ENCODE measurements around the gene CA14. TPM values are rescaled to one million over a fixed set of nuclear protein-coding genes. Genes with fewer than 3 reads are reported as not detected.

Gene CA14
- total and polyA plus RNA-seq, 7 experiments from 2014 or later, result 0.35 to 1.7 TPM; not detected in 5

DNA sequence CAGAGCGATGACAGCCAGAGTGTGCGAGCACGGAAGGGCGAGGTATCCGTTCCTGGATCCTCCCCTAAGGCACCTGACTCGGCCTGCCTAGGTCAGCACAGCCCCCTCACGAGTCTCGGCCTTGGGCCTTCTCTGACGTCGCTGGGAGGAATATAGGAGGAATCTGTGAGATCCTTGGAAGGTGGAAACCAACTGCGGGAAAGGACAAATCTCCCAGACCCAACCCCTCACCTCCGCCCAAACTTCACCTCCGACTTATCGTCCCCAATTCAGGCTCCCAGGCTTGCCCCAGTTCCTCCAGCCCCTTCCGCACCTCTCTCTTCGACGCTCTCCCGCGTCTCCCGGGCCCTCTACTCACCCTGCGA lies 10.7 kb downstream of the CA14 start:
- H3K4me3 ChIP-seq (ENCODE audit: low read length), result peak overlapping the region; percentile 87
- ChIA-PET POLR2A (interaction anchor here (0.6 to 2.5 kb wide), 7 partner anchors 10 to 96 kb away, joined by 3 to 19 read pairs (median 9); partner anchors contain the start of genes CIART and RPRD2), CTCF (interaction anchor here (0.7 to 2.2 kb wide), 2 partner anchors 12 to 343 kb away, joined by 3 to 12 read pairs; no protein-coding TSS in a partner anchor)
- peaks cover 14 to 39% (median 18%) of the 10 kb centered on the region in 3 experiments for H3K36me3 ChIP-seq (ENCODE audit: control insufficient read depth in 2 of 3, insufficient read depth in 3 of 3, low read length in 3 of 3)
- H3K9me3 Mint-ChIP-seq, result peaks cover 0 to 7% (median 0%) of the 10 kb centered on the region in 11 donors
- H3K27ac Mint-ChIP-seq, result peak overlapping the region; percentile 88 to 99 (median 94)
- no peaks in the 10 kb centered on the region for H3K9me3 ChIP-seq (ENCODE audit: control insufficient read depth in 2 of 3, low read length in 3 of 3)
- no peaks in the 10 kb centered on the region for H3K27me3 ChIP-seq (ENCODE audit: control insufficient read depth in 2 of 2, insufficient read depth in 2 of 2, low read length in 2 of 2)
- peaks cover 25 to 39% (median 29%) of the 10 kb centered on the region in 7 donors for H3K4me1 Mint-ChIP-seq
- peak overlapping the region; percentile 97 for H3K27ac ChIP-seq (ENCODE audit: low read depth, low read length)
- H3K4me1 ChIP-seq (ENCODE audit: control insufficient read depth in 2 of 2, insufficient read depth in 2 of 2, low read length in 2 of 2), result peaks cover 13 to 20% of the 10 kb centered on the region in 2 donors
- H3K27me3 Mint-ChIP-seq, result no peaks in the 10 kb centered on the region
- ATAC-seq (peak; percentile 64), DNase-seq (peak in 6 of 9 donors; percentile 45 to 56 (median 52))
- H3K4me3 Mint-ChIP-seq, result peak overlapping the region; percentile 94 to 99 (median 96)
- intact Hi-C loops (cut with micrococcal nuclease), result loop anchor here (1.0 to 5.0 kb wide), 6 partner anchors 12 to 739 kb away; partner anchors contain the start of genes ANP32E (in 1 of the 2), ENSA (in 1 of the 2), MINDY1 (in 1 of the 2) and PRUNE1 (in 1 of the 2)
- peaks cover 0 to 31% (median 9%) of the 10 kb centered on the region in 5 donors for H3K36me3 Mint-ChIP-seq

GRCh38 chr1:150268705-150269403 lies 11.3 kb downstream of the CA14 start, which contains the start of gene APH1A:
Gene APH1A, minus strand, starts transcription at chr1:150269016. Its CDS starts 206 bp downstream, at chr1:150268810.
- H3K9me3 ChIP-seq (ENCODE audit: control insufficient read depth in 2 of 3, low read length in 3 of 3), result no peaks in the 10 kb centered on the region
- DNase-seq (peak; percentile 69 to 92 (median 89)), ATAC-seq (peak; percentile 97)
- intact Hi-C loops (cut with micrococcal nuclease), result loop anchor here (1.0 to 5.0 kb wide), 12 partner anchors 12 to 738 kb away; partner anchors contain the start of genes ANP32E (in 2 of the 2), MRPS21 (in 2 of the 2), RPRD2 (in 2 of the 2) and CIART (in 1 of the 2)
- CTCF ChIA-PET, result interaction anchor here (0.7 to 2.2 kb wide), 2 partner anchors 13 to 342 kb away, joined by 3 to 12 read pairs; no protein-coding TSS in a partner anchor
- H3K27ac Mint-ChIP-seq, result peak within 1 kb of the TSS; percentile 88 to 99 (median 94)
- no peaks in the 10 kb centered on the region for H3K27me3 Mint-ChIP-seq
- H3K4me3 ChIP-seq (ENCODE audit: low read length), result peak within 1 kb of the TSS; percentile 87
- H3K27me3 ChIP-seq (ENCODE audit: control insufficient read depth in 2 of 2, insufficient read depth in 2 of 2, low read length in 2 of 2), result no peaks in the 10 kb centered on the region
- H3K9me3 Mint-ChIP-seq, result peaks cover 0 to 7% (median 0%) of the 10 kb centered on the region in 11 donors
- POLR2A ChIA-PET, result interaction anchor here (0.6 to 2.5 kb wide), 11 partner anchors 10 to 625 kb away, joined by 3 to 19 read pairs (median 5); partner anchors contain the start of genes CIART and RPRD2
- peaks cover 14 to 39% (median 18%) of the 10 kb centered on the region in 3 experiments for H3K36me3 ChIP-seq (ENCODE audit: control insufficient read depth in 2 of 3, insufficient read depth in 3 of 3, low read length in 3 of 3)
- peaks cover 3 to 36% (median 12%) of the 10 kb centered on the region in 5 donors for H3K36me3 Mint-ChIP-seq
- H3K27ac ChIP-seq (ENCODE audit: low read depth, low read length), result peak within 1 kb of the TSS; percentile 97
- peaks cover 25 to 39% (median 30%) of the 10 kb centered on the region in 7 donors for H3K4me1 Mint-ChIP-seq
- H3K4me1 ChIP-seq (ENCODE audit: control insufficient read depth in 2 of 2, insufficient read depth in 2 of 2, low read length in 2 of 2), result peaks cover 13 to 20% of the 10 kb centered on the region in 2 donors
- peak within 1 kb of the TSS; percentile 94 to 99 (median 96) for H3K4me3 Mint-ChIP-seq

GRCh38 chr1:150269451-150269850 lies 11.9 kb downstream of the CA14 start:
- peaks cover 0 to 7% (median 0%) of the 10 kb centered on the region in 11 donors for H3K9me3 Mint-ChIP-seq

DNA sequence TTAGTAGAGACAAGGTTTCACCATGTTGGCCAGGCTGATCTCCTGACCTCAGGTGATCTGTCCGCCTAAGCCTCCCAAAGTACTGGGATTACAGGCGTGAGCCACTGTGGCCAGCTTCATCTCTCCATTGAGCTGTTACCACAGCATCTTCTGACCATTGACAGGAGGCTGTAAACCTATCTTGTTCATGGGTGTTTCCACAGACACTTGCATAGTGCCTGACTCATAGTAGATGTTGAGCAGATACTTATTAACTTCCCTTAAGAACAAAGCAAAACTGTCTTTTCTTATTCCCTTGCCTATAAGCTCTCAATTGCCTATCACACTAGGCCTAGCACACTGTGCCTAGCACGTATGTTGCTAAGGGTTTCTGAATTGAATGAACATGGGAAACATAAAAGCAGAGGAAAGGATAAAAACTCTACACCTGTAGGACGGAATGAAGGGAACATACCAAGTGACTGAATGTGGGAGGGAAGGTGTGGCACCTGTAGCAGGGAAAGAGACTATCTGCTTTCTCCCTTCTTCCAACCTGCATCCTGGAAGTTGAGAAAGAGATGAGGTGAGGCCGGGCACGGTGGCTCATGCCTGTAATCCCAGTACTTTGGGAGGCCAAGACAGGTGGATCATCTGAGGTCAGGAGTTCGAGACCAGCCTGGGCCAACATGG lies 13.9 kb downstream of the CA14 start:
- CTCF ChIA-PET, result interaction anchor here (1.0 to 1.2 kb wide), 2 partner anchors 10 to 16 kb away, joined by 3 to 4 read pairs; no protein-coding TSS in a partner anchor
- H3K27ac Mint-ChIP-seq, result no peak overlapping the region
- Histone ChIP-seq H3K9me3 (ENCODE audit: control insufficient read depth in 2 of 3, low read length in 3 of 3) (no peaks in the 10 kb centered on the region), H3K27ac (ENCODE audit: low read depth, low read length) (no peak overlapping the region), H3K4me3 (ENCODE audit: low read length) (no peak overlapping the region), H3K27me3 (ENCODE audit: control insufficient read depth in 2 of 2, insufficient read depth in 2 of 2, low read length in 2 of 2) (no peaks in the 10 kb centered on the region), H3K36me3 (ENCODE audit: control insufficient read depth in 2 of 3, insufficient read depth in 3 of 3, low read length in 3 of 3) (peaks cover 5 to 18% (median 6%) of the 10 kb centered on the region in 3 experiments), H3K4me1 (ENCODE audit: control insufficient read depth in 2 of 2, insufficient read depth in 2 of 2, low read length in 2 of 2) (peaks cover 13 to 20% of the 10 kb centered on the region in 2 donors)
- intact Hi-C loops (cut with micrococcal nuclease), result no loop called here
- DNase-seq (no peak), ATAC-seq (no peak)
- H3K36me3 Mint-ChIP-seq, result peaks cover 11 to 33% (median 13%) of the 10 kb centered on the region in 5 donors
- H3K4me3 Mint-ChIP-seq, result peak overlapping the region in 1 of 10 donors; percentile 69
- peaks cover 25 to 32% (median 29%) of the 10 kb centered on the region in 7 donors for H3K4me1 Mint-ChIP-seq
- H3K9me3 Mint-ChIP-seq, result peaks cover 0 to 7% (median 0%) of the 10 kb centered on the region in 11 donors
- POLR2A ChIA-PET, result interaction anchor here (1.5 to 1.7 kb wide), 2 partner anchors 9 to 36 kb away, joined by 4 to 6 read pairs; partner anchors contain the start of gene ANP32E
- no peaks in the 10 kb centered on the region for H3K27me3 Mint-ChIP-seq

More at GRCh38 chr1:150269451-150269850, 11.9 kb downstream of the CA14 start:
- ATAC-seq (no peak), DNase-seq (no peak)
- intact Hi-C loops (cut with micrococcal nuclease), result loop anchor here (1.0 to 5.0 kb wide), 11 partner anchors 12 to 738 kb away; partner anchors contain the start of genes MRPS21 (in 2 of the 2), RPRD2 (in 2 of the 2), ANP32E (in 1 of the 2) and CIART (in 1 of the 2)
- peak overlapping the region; percentile 88 to 99 (median 94) for H3K27ac Mint-ChIP-seq
- H3K36me3 Mint-ChIP-seq, result peaks cover 3 to 38% (median 13%) of the 10 kb centered on the region in 5 donors
- no peaks in the 10 kb centered on the region for H3K9me3 ChIP-seq (ENCODE audit: control insufficient read depth in 2 of 3, low read length in 3 of 3)
- ChIA-PET POLR2A (interaction anchor here (0.6 to 2.5 kb wide), 10 partner anchors 9 to 624 kb away, joined by 3 to 19 read pairs (median 4); partner anchors contain the start of genes CIART and RPRD2), CTCF (interaction anchor here (2.2 kb wide), 1 partner anchor 13 kb away, joined by 12 read pairs; no protein-coding TSS in a partner anchor)
- H3K27me3 Mint-ChIP-seq, result no peaks in the 10 kb centered on the region
- H3K4me1 ChIP-seq (ENCODE audit: control insufficient read depth in 2 of 2, insufficient read depth in 2 of 2, low read length in 2 of 2), result peaks cover 13 to 20% of the 10 kb centered on the region in 2 donors
- peaks cover 14 to 38% (median 18%) of the 10 kb centered on the region in 3 experiments for H3K36me3 ChIP-seq (ENCODE audit: control insufficient read depth in 2 of 3, insufficient read depth in 3 of 3, low read length in 3 of 3)
- H3K4me3 ChIP-seq (ENCODE audit: low read length), result peak overlapping the region; percentile 87
- no peaks in the 10 kb centered on the region for H3K27me3 ChIP-seq (ENCODE audit: control insufficient read depth in 2 of 2, insufficient read depth in 2 of 2, low read length in 2 of 2)
- peaks cover 25 to 39% (median 30%) of the 10 kb centered on the region in 7 donors for H3K4me1 Mint-ChIP-seq
- peak overlapping the region; percentile 94 to 99 (median 96) for H3K4me3 Mint-ChIP-seq
- H3K27ac ChIP-seq (ENCODE audit: low read depth, low read length), result peak overlapping the region; percentile 97

GRCh38 chr1:150273311-150273710 lies 15.7 kb downstream of the CA14 start:
- CTCF ChIA-PET, result interaction anchor here (1.9 kb wide), 1 partner anchor 17 kb away, joined by 9 read pairs; no protein-coding TSS in a partner anchor
- intact Hi-C loops (cut with micrococcal nuclease), result no loop called here
- Histone ChIP-seq H3K9me3 (ENCODE audit: control insufficient read depth in 2 of 3, low read length in 3 of 3) (no peaks in the 10 kb centered on the region), H3K4me1 (ENCODE audit: control insufficient read depth in 2 of 2, insufficient read depth in 2 of 2, low read length in 2 of 2) (peaks cover 0 to 4% of the 10 kb centered on the region in 2 donors), H3K27ac (ENCODE audit: low read depth, low read length) (no peak overlapping the region), H3K4me3 (ENCODE audit: low read length) (no peak overlapping the region), H3K27me3 (ENCODE audit: control insufficient read depth in 2 of 2, insufficient read depth in 2 of 2, low read length in 2 of 2) (no peaks in the 10 kb centered on the region), H3K36me3 (ENCODE audit: control insufficient read depth in 2 of 3, insufficient read depth in 3 of 3, low read length in 3 of 3) (peaks cover 0 to 9% (median 0%) of the 10 kb centered on the region in 3 experiments)
- Mint-ChIP-seq H3K9me3 (peaks cover 0 to 7% (median 0%) of the 10 kb centered on the region in 11 donors), H3K27ac (no peak overlapping the region), H3K27me3 (no peaks in the 10 kb centered on the region), H3K4me1 (peaks cover 10 to 16% (median 12%) of the 10 kb centered on the region in 7 donors), H3K36me3 (peaks cover 5 to 30% (median 11%) of the 10 kb centered on the region in 5 donors), H3K4me3 (no peak overlapping the region)
- no peak for ATAC-seq
- no peak for DNase-seq
- POLR2A ChIA-PET, result interaction anchor here (0.5 to 1.7 kb wide), 3 partner anchors 8 to 90 kb away, joined by 3 to 4 read pairs (median 4); partner anchors contain the start of gene RPRD2
